HepG2 (cell line): ENCODE data around the gene HELZ2. TPM values are rescaled to one million over a fixed set of nuclear protein-coding genes. Genes with fewer than 3 reads are reported as not detected.
A peak's percentile ranks its signal among the peaks of the same experiment; 100 is the strongest.

Experiments
- AHR ChIP-seq: IDR thresholded peaks from 2 replicates; pipeline ENCODE4 v1.6.1; 2018; ENCODE audit warnings: missing genetic modification reagents, missing compliant biosample characterization
- ARID4A ChIP-seq: sonication (generic); formaldehyde crosslinking; IDR thresholded peaks from 2 replicates; pipeline ENCODE4 v1.5.0; 2020; ENCODE audit warnings: mild to moderate bottlenecking, missing genetic modification reagents, borderline replicate concordance
- FOXM1 ChIP-seq: sonication (generic); formaldehyde crosslinking; IDR thresholded peaks from 2 replicates; pipeline ENCODE4 v1.5.0; 2020; ENCODE audit warnings: missing genetic modification reagents
- ISL2 ChIP-seq: sonication (generic); formaldehyde crosslinking; IDR thresholded peaks from 2 replicates; pipeline ENCODE4 v1.5.0; 2020; ENCODE audit warnings: missing genetic modification reagents
- KDM4B ChIP-seq: sonication (generic); formaldehyde crosslinking; IDR thresholded peaks from 2 replicates; pipeline ENCODE4 v1.4.0; 2020; ENCODE audit warnings: missing genetic modification reagents
- KLF11 ChIP-seq: IDR thresholded peaks from 2 replicates; pipeline ENCODE4 v1.6.1; 2016; ENCODE audit warnings: missing compliant biosample characterization
- MXD4 ChIP-seq: IDR thresholded peaks from 2 replicates; pipeline ENCODE4 v1.6.1; 2016; ENCODE audit warnings: mild to moderate bottlenecking, missing biosample characterization, missing genetic modification reagents
- RBAK ChIP-seq: sonication (generic); formaldehyde crosslinking; IDR thresholded peaks from 2 replicates; pipeline ENCODE4 v1.5.1; 2020; ENCODE audit warnings: mild to moderate bottlenecking, missing genetic modification reagents
- RBM22 ChIP-seq: fragments of 200-400 bp; formaldehyde crosslinking; optimal IDR thresholded peaks from 2 replicates; pipeline ENCODE3; 2017; ENCODE audit warnings: mild to moderate bottlenecking, low read length, moderate library complexity
- SMARCC2 ChIP-seq: fragments of 450-650 bp; IDR thresholded peaks from 2 replicates; pipeline ENCODE4 v1.6.1; 2017; ENCODE audit warnings: antibody characterized with exemption, mild to moderate bottlenecking
- ZFY ChIP-seq: sonication (generic); formaldehyde crosslinking; IDR thresholded peaks from 2 replicates; pipeline ENCODE4 v1.4.0; 2020; ENCODE audit warnings: missing genetic modification reagents
- ZKSCAN5 ChIP-seq: sonication (generic); formaldehyde crosslinking; IDR thresholded peaks from 2 replicates; pipeline ENCODE4 v1.5.1; 2020; ENCODE audit warnings: mild to moderate bottlenecking, missing genetic modification reagents
- ZNF275 ChIP-seq: sonication (generic); formaldehyde crosslinking; IDR thresholded peaks from 2 replicates; pipeline ENCODE4 v1.8.0; 2022; ENCODE audit warnings: missing genetic modification reagents, mild to moderate bottlenecking, inconsistent platforms, borderline replicate concordance
- ZNF30 ChIP-seq: sonication (generic); formaldehyde crosslinking; IDR thresholded peaks from 2 replicates; pipeline ENCODE4 v1.5.0; 2020; ENCODE audit warnings: mild to moderate bottlenecking, missing genetic modification reagents
- ZNF34 ChIP-seq: sonication (generic); formaldehyde crosslinking; IDR thresholded peaks from 2 replicates; pipeline ENCODE4 v1.4.0; 2020; ENCODE audit warnings: mild to moderate bottlenecking, missing genetic modification reagents, borderline replicate concordance
- ZNF639 ChIP-seq: conservative IDR thresholded peaks from 2 replicates; pipeline ENCODE4 v1.6.1; 2018; ENCODE audit warnings: missing genetic modification reagents
- polyA plus RNA-seq, 8 experiments: library from polyadenylated mRNA; depleted of rRNA in 3 of 8; stranded (reverse) in 7 of 8; unstranded in 1 of 8; fragments of >200 nt; fragmentation: Illumina TruSeq in 4 of 8; extraction: Trizol in 4 of 8; gene quantifications; 2 replicates each; pipeline versions ENCODE4 v1.2.1 to v1.2.3, GENCODE V29; 2011 to 2016; ENCODE audit warnings: low read depth in 4 of 8, missing spikeins in 1 of 8, mixed read lengths in 1 of 8; ENCODE audit not compliant: insufficient read depth in 1 of 8
- total RNA-seq, 5 experiments: library from RNA; depleted of rRNA; stranded (reverse); fragments of >200 nt; fragmentation: Illumina TruSeq; extraction: Trizol; gene quantifications; 2 replicates each; pipeline ENCODE4 v1.2.3, GENCODE V29; 2016; ENCODE audit warnings: low read depth in 1 of 5
- TF ChIP-seq, protein P1 (sequence below): sonication (generic); formaldehyde crosslinking; IDR thresholded peaks from 2 replicates; pipeline ENCODE4 v1.4.0; 2020; ENCODE audit warnings: mild to moderate bottlenecking, low read depth, missing genetic modification reagents
- TF ChIP-seq, protein P2 (sequence below): sonication (generic); formaldehyde crosslinking; IDR thresholded peaks from 2 replicates; pipeline ENCODE4 v1.4.0; 2020; ENCODE audit warnings: mild to moderate bottlenecking, missing genetic modification reagents

HELZ2 gene
- total and polyA plus RNA-seq, 2 of the 13 experiments (the other 11 are each of a cell fraction or from before 2014, with no cell fraction given), result 9.6 to 10.1 TPM

GRCh38 chr20:63534831-63535651 lies 39.0 kb downstream of the HELZ2 start (continued):
- TF ChIP-seq ARID4A (CRISPR knock-in tag) (peak; percentile 57), SMARCC2 (no peak), RBAK (CRISPR knock-in tag) (no peak), ZNF30 (0 out of 2 replicates have a peak, but pooled peaks have one; percentile 22), KDM4B (CRISPR knock-in tag) (no peak), FOXM1 (CRISPR knock-in tag) (no peak), ISL2 (CRISPR knock-in tag) (no peak), KLF11 (CRISPR knock-in tag) (no peak), ZKSCAN5 (CRISPR knock-in tag) (no peak), RBM22 (no peak), AHR (CRISPR knock-in tag) (0 out of 2 replicates have a peak, but pooled peaks have one; percentile 17), ZNF275 (CRISPR knock-in tag) (no peak), ZNF34 (CRISPR knock-in tag) (no peak), ZNF639 (CRISPR knock-in tag) (no peak), MXD4 (CRISPR knock-in tag) (0 out of 2 replicates have a peak, but pooled peaks have one; percentile 27), ZFY (no peak)
- TF ChIP-seq, protein P1, sequence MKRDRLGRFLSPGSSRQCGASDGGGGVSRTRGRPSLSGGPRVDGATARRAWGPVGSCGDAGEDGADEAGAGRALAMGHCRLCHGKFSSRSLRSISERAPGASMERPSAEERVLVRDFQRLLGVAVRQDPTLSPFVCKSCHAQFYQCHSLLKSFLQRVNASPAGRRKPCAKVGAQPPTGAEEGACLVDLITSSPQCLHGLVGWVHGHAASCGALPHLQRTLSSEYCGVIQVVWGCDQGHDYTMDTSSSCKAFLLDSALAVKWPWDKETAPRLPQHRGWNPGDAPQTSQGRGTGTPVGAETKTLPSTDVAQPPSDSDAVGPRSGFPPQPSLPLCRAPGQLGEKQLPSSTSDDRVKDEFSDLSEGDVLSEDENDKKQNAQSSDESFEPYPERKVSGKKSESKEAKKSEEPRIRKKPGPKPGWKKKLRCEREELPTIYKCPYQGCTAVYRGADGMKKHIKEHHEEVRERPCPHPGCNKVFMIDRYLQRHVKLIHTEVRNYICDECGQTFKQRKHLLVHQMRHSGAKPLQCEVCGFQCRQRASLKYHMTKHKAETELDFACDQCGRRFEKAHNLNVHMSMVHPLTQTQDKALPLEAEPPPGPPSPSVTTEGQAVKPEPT (CRISPR knock-in tag), result no peak; the same call in 1 of the 2 replicates
- TF ChIP-seq, protein P2, sequence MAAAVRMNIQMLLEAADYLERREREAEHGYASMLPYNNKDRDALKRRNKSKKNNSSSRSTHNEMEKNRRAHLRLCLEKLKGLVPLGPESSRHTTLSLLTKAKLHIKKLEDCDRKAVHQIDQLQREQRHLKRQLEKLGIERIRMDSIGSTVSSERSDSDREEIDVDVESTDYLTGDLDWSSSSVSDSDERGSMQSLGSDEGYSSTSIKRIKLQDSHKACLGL (CRISPR knock-in tag), result peak; percentile 22; the same call in 1 of the 2 replicates
